Choroid plexus epithelial cell (primary cell): ENCODE measurements around the gene TSNAXIP1.

Experiments
- DNase-seq: peaks from one replicate; pipeline ENCODE4 v3.0.0-alpha.2; 2010; ENCODE audit warnings: low read depth
- H3K4me3 ChIP-seq: 2 replicates; pipeline ENCODE4 v1.5.1; 2011; ENCODE audit warnings: low read depth, mild to moderate bottlenecking, control low read depth, low read length, moderate library complexity
- TF ChIP-seq, protein P1 (sequence below): conservative IDR thresholded peaks from 2 replicates; pipeline ENCODE4 v1.5.1; 2011; ENCODE audit warnings: low read depth, mild to moderate bottlenecking, control low read depth, inconsistent platforms, low read length, moderate library complexity

Gene TSNAXIP1

DNA sequence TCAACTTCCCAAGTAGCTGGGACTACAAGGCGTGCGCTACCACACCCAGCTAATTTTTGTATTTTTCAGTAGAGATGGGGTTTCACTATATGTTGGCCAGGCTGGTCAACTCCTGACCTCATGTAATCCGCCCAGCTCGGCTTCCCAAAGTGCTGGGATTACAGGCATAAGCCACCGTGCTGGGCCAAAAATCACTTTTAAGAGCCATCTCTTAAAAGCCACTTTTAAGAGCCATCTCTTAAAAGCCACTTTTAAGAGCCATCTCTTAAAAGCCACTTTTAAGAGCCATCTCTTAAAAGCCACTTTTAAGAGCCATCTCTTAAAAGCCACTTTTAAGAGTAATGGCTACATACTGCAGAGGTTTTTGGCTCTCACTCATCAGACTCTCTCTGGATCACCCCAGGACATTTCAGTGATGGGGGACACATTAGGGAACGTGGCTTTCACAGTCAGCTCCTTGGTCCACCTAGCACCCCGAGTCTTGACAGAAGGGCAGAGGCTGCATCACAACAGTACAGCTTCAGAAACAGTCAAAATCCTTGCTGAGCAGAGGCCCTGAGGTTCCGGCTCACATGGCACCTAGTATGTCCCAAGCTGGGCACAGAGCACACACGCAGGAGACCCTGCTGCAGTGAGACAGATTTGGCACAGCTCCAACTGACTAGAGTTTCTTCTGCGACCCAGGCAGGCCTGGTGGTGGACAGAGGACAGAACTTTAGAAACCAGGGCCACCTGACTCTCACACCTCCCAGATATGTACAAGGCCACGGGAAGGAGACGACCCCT, 23.9 kb upstream of the TSNAXIP1 start:
- TF ChIP-seq, protein P1, sequence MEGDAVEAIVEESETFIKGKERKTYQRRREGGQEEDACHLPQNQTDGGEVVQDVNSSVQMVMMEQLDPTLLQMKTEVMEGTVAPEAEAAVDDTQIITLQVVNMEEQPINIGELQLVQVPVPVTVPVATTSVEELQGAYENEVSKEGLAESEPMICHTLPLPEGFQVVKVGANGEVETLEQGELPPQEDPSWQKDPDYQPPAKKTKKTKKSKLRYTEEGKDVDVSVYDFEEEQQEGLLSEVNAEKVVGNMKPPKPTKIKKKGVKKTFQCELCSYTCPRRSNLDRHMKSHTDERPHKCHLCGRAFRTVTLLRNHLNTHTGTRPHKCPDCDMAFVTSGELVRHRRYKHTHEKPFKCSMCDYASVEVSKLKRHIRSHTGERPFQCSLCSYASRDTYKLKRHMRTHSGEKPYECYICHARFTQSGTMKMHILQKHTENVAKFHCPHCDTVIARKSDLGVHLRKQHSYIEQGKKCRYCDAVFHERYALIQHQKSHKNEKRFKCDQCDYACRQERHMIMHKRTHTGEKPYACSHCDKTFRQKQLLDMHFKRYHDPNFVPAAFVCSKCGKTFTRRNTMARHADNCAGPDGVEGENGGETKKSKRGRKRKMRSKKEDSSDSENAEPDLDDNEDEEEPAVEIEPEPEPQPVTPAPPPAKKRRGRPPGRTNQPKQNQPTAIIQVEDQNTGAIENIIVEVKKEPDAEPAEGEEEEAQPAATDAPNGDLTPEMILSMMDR: no peak
- no peak for DNase-seq

DNA sequence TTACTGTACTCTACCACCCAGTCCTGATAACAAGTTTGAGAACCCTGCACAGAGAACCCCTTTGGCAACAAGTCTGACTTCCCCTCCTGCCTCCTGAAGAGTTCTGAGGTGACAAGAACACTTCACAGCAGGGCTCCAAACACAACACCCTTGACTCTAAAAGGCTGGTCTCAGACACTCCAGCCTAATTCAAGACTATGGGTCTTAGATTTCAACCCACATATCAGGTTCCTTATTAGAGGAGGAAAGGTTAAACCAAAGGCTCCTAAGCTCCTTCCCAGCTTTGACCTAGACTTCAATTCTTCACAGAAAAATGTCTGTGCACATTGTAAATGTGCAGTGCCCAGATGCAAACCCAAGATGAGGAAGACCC, 23.4 kb upstream of the TSNAXIP1 start:
- TF ChIP-seq, protein P1: no peak
- no peak for DNase-seq
- H3K4me3 ChIP-seq: no peak overlapping the region

More for the DNA sequence above, 23.9 kb upstream of the TSNAXIP1 start:
- H3K4me3 ChIP-seq: no peak overlapping the region

DNA sequence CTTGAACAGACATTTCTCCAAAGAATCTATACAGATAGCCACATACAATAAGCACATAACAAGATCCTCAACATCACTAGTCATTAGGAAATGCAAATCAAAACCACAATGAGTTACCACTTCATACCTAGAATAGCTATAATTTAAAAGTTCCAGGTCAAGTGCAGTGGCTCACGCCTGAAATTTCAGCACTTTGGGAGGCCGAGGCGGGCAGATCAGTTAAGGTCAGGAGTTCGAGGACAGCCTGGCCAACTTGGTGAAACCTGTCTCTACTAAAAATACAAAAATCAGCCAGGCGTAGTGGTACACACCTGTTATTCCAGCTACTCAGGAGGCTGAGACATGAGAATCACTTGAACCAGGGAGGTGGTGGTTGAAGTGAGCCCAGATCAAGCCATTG, 20.2 kb upstream of the TSNAXIP1 start:
- no peak overlapping the region for H3K4me3 ChIP-seq
- no peak for DNase-seq
- TF ChIP-seq, protein P1: no peak

DNA sequence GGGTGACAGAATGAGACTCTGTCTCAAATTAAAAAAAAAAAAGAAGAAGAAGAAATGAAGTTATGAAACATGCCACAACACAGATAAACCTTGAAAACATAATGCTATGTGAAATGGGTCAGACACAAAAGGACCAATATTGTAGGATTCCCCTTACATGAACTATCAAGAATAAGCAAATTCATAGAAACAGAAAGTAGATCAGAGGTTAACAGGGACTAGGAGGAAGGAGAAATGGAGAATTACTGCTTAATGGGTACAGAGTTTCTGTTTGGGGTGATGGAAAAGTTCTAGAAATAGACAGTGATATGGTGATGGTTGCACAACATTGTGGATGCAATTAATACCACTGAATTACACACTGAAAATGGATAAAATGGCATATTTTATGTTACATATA, 16.6 kb upstream of the TSNAXIP1 start:
- no peak for DNase-seq
- TF ChIP-seq, protein P1: no peak
- no peak overlapping the region for H3K4me3 ChIP-seq

DNA sequence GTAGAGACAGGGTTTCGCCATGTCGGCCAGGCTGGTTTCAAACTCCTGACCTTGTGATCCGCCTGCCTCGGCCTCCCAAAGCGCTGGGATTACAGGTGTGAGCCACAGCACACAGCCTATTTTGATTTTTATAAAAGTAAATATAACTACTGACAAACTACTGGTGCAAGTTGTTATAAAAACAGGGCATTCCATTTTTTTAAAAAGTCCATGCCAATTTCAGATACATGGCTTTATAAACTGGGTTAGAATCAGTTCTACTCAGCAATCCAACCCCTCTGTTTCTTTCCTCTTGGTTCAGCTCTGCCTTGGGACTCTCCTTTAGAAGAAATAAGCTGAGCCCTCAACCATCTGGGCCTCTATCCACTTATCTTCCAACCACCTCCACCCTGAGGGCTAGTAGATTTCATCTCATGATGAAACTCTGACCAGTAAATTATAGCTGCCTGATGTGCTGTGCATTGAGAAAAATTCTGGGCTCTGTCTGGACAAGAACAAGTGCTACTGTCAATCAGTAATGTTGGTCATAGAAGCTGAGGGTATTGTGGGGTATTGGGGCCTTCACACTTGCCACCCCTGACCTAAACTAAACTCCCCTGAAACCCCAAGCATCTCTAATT, 10.5 kb upstream of the TSNAXIP1 start:
- no peak for DNase-seq
- TF ChIP-seq, protein P1: no peak
- no peak overlapping the region for H3K4me3 ChIP-seq

DNA sequence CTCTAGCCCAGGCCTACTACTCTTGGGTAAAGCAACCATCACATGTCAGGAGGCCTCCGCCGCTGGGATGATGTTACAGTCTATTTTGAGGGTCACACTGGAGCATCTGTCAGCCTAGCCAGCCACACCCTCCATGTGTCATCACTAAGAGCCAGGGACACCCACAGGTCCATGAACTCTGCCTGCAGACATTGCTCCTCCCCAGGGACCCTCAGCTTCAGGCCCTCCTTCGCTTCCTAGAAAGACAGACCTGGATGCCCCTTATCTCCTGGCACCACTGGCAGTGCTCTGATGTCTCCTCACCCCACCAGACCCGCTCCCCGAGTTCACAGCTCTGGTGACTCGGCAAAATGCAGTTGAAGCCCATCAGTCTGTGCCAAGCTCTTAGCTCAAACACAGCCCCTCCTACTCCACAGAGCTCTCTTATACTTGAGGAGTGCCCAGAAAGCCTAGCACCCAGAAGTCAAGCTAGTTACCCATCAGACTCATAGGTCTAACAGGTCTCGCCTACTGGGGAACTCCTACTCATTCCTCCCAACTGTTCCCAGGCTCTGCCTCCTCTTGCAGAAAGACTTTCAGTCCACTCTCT, 6.3 kb upstream of the TSNAXIP1 start:
- TF ChIP-seq, protein P1: no peak
- DNase-seq: no peak

DNA sequence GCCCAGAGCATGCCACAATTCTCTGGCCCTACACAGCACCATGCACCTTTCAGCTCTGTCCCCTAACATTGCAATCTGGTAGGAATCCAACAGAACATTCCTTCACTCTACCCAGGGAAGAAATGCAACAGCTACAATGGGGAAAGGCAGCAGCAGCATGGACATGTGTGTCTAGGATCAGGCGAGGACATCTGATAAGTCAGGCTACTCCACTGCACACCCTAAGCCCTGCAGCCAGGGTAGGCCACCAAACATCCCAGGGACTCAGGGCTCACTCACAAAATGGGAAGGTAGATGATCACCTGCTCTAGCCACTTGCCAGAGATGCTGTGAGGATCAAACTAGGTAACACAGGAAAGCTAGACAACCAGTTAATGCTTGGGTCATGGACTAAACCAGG, 5.4 kb upstream of the TSNAXIP1 start:
- H3K4me3 ChIP-seq: no peak overlapping the region
- no peak for DNase-seq
- TF ChIP-seq, protein P1: no peak

More for the DNA sequence above, 6.3 kb upstream of the TSNAXIP1 start:
- no peak overlapping the region for H3K4me3 ChIP-seq
